Uterus (tissue), 4 donors: Measurements from ENCODE around the gene GTF2I. TPM values are rescaled to one million over a fixed set of nuclear protein-coding genes. Genes with fewer than 3 reads are reported as not detected.

Source experiments
- DNase-seq, 2 donors: peaks; one replicate each; pipeline ENCODE4 v3.0.0-alpha.2; 2019 to 2020
- H3K27ac ChIP-seq, 2 donors: fragments of 200-600 bp; sonication (generic); 1 replicate in 1 of 2; 2 replicates in 1 of 2; pipeline ENCODE4 v1.5.1; 2016 to 2018
- H3K27me3 ChIP-seq, 2 donors: fragments of 200-600 bp; sonication (generic); one replicate each; pipeline ENCODE4 v1.5.1; 2018 to 2019; ENCODE audit warnings: control low read depth in 1 of 2
- H3K36me3 ChIP-seq, 2 donors: fragments of 200-600 bp; sonication (generic); one replicate each; pipeline ENCODE4 v1.5.1; 2019; ENCODE audit warnings: control low read depth in 1 of 2
- H3K4me1 ChIP-seq, 2 donors: fragments of 200-600 bp; sonication (generic); one replicate each; pipeline ENCODE4 v1.5.1; 2018 to 2019; ENCODE audit warnings: control low read depth in 1 of 2
- H3K4me3 ChIP-seq, 2 donors: fragments of 200-600 bp; sonication (generic); 1 replicate in 1 of 2; 2 replicates in 1 of 2; pipeline ENCODE4 v1.5.1; 2018 to 2019; ENCODE audit warnings: mild to moderate bottlenecking in 1 of 2
- H3K9me3 ChIP-seq, 2 donors: fragments of 200-600 bp; sonication (generic); one replicate each; pipeline ENCODE4 v1.5.1; 2019; ENCODE audit warnings: control low read depth in 1 of 2
- CTCF ChIP-seq, 4 experiments: fragments of 200-600 bp in 2 of 4; fragments of 450-650 bp in 2 of 4; sonication (generic) in 2 of 4; IDR thresholded peaks; one replicate each; pipeline ENCODE4 v1.5.1; 2016 to 2019; ENCODE audit warnings: antibody characterized with exemption in 4 of 4, mild to moderate bottlenecking in 2 of 4, moderate library complexity in 1 of 4
- POLR2A ChIP-seq, 2 donors: fragments of 450-650 bp; IDR thresholded peaks; one replicate each; pipeline ENCODE4 v1.6.1; 2016; ENCODE audit warnings: antibody characterized with exemption in 2 of 2, mild to moderate bottlenecking in 1 of 2, moderate library complexity in 1 of 2
- intact Hi-C: fragments of 100-400 bp; cut with DNase I; formaldehyde crosslinking; loops from one replicate; pipeline ENCODE4 v1.15.1; 2023; ENCODE audit warnings: low total_unique reads
- total RNA-seq, 4 donors: library from RNA; depleted of rRNA in 3 of 4; stranded (reverse); fragments of >200 nt in 3 of 4; gene quantifications; one replicate each; pipeline versions ENCODE4 v1.1.0 to v1.2.4, GENCODE V29; 2014 to 2023
- donor health status: DM: yes; HTN: yes; CAD: no.

GTF2I gene
- total RNA-seq, 4 donors from 2014 or later = 135 to 454 (median 229) TPM

- H3K9me3 ChIP-seq = no peaks in the 10 kb centered on the region
- no peak overlapping the region for H3K4me3 ChIP-seq
- H3K27ac ChIP-seq = no peak overlapping the region
- H3K27me3 ChIP-seq = no peaks in the 10 kb centered on the region
- TF ChIP-seq CTCF (IDR thresholded peaks at IDR 0.05) (no peak), POLR2A (IDR thresholded peaks at IDR 0.05) (no peak)
- H3K4me1 ChIP-seq = no peaks in the 10 kb centered on the region
- no peak for DNase-seq
- no peaks in the 10 kb centered on the region for H3K36me3 ChIP-seq
- intact Hi-C loops = loop anchor here (5.0 kb wide), 1 partner anchor 288 kb away; no protein-coding TSS in a partner anchor
Observed at GRCh38 chr7:74709880-74710671, 52.6 kb downstream of the GTF2I start.

- Histone ChIP-seq H3K27me3 (no peaks in the 10 kb centered on the region), H3K9me3 (no peaks in the 10 kb centered on the region), H3K4me1 (no peaks in the 10 kb centered on the region), H3K4me3 (no peak overlapping the region), H3K27ac (no peak overlapping the region), H3K36me3 (no peaks in the 10 kb centered on the region)
- no peak for TF ChIP-seq CTCF (IDR thresholded peaks at IDR 0.05)
- TF ChIP-seq POLR2A (IDR thresholded peaks at IDR 0.05) = no peak
- intact Hi-C loops = loop anchor here (5.0 kb wide), 1 partner anchor 291 kb away; no protein-coding TSS in a partner anchor
- DNase-seq = no peak
Observed at GRCh38 chr7:74713567-74713966, 56.0 kb downstream of the GTF2I start.

GRCh38 chr7:74717889-74718288 is 60.4 kb downstream of the GTF2I start:
- H3K36me3 ChIP-seq = no peaks in the 10 kb centered on the region
- intact Hi-C loops = no loop called here
- H3K9me3 ChIP-seq = no peaks in the 10 kb centered on the region
- no peaks in the 10 kb centered on the region for H3K27me3 ChIP-seq
- H3K27ac ChIP-seq = no peak overlapping the region
- no peak for DNase-seq
- H3K4me1 ChIP-seq = no peaks in the 10 kb centered on the region
- no peak overlapping the region for H3K4me3 ChIP-seq
- TF ChIP-seq POLR2A (IDR thresholded peaks at IDR 0.05) (no peak), CTCF (IDR thresholded peaks at IDR 0.05) (no peak)

- H3K4me3 ChIP-seq = no peak overlapping the region
- H3K9me3 ChIP-seq = no peaks in the 10 kb centered on the region
- H3K27me3 ChIP-seq = no peaks in the 10 kb centered on the region
- TF ChIP-seq POLR2A (IDR thresholded peaks at IDR 0.05) = no peak
- no peak for TF ChIP-seq CTCF (IDR thresholded peaks at IDR 0.05)
- no peaks in the 10 kb centered on the region for H3K4me1 ChIP-seq
- no peak overlapping the region for H3K27ac ChIP-seq
- no peaks in the 10 kb centered on the region for H3K36me3 ChIP-seq
- no peak for DNase-seq
- intact Hi-C loops = no loop called here
Observed at GRCh38 chr7:74718336-74718735, 60.8 kb downstream of the GTF2I start.

- Histone ChIP-seq H3K4me1 (no peaks in the 10 kb centered on the region), H3K36me3 (no peaks in the 10 kb centered on the region), H3K4me3 (no peak overlapping the region), H3K27ac (no peak overlapping the region), H3K9me3 (no peaks in the 10 kb centered on the region), H3K27me3 (no peaks in the 10 kb centered on the region)
- intact Hi-C loops = no loop called here
- no peak for DNase-seq
- TF ChIP-seq POLR2A (IDR thresholded peaks at IDR 0.05) (no peak), CTCF (IDR thresholded peaks at IDR 0.05) (no peak)
Observed at GRCh38 chr7:74722153-74722552, 64.6 kb downstream of the GTF2I start.
